Uterus (tissue), 4 donors: Measurements from ENCODE around the gene ALDH1L1. TPM values are rescaled to one million over a fixed set of nuclear protein-coding genes. Genes with fewer than 3 reads are reported as not detected.
A peak's percentile ranks its signal among the peaks of the same experiment; 100 is the strongest.

Source experiments
- DNase-seq, 2 donors: peaks; one replicate each; pipeline ENCODE4 v3.0.0-alpha.2; 2019 to 2020
- H3K27ac ChIP-seq, 2 donors: fragments of 200-600 bp; sonication (generic); 1 replicate in 1 of 2; 2 replicates in 1 of 2; pipeline ENCODE4 v1.5.1; 2016 to 2018
- H3K27me3 ChIP-seq, 2 donors: fragments of 200-600 bp; sonication (generic); one replicate each; pipeline ENCODE4 v1.5.1; 2018 to 2019; ENCODE audit warnings: control low read depth in 1 of 2
- H3K36me3 ChIP-seq, 2 donors: fragments of 200-600 bp; sonication (generic); one replicate each; pipeline ENCODE4 v1.5.1; 2019; ENCODE audit warnings: control low read depth in 1 of 2
- H3K4me1 ChIP-seq, 2 donors: fragments of 200-600 bp; sonication (generic); one replicate each; pipeline ENCODE4 v1.5.1; 2018 to 2019; ENCODE audit warnings: control low read depth in 1 of 2
- H3K4me3 ChIP-seq, 2 donors: fragments of 200-600 bp; sonication (generic); 1 replicate in 1 of 2; 2 replicates in 1 of 2; pipeline ENCODE4 v1.5.1; 2018 to 2019; ENCODE audit warnings: mild to moderate bottlenecking in 1 of 2
- H3K9me3 ChIP-seq, 2 donors: fragments of 200-600 bp; sonication (generic); one replicate each; pipeline ENCODE4 v1.5.1; 2019; ENCODE audit warnings: control low read depth in 1 of 2
- POLR2A ChIP-seq, 2 donors: fragments of 450-650 bp; IDR thresholded peaks; one replicate each; pipeline ENCODE4 v1.6.1; 2016; ENCODE audit warnings: antibody characterized with exemption in 2 of 2, mild to moderate bottlenecking in 1 of 2, moderate library complexity in 1 of 2
- intact Hi-C: fragments of 100-400 bp; cut with DNase I; formaldehyde crosslinking; loops from one replicate; pipeline ENCODE4 v1.15.1; 2023; ENCODE audit warnings: low total_unique reads
- total RNA-seq, 4 donors: library from RNA; depleted of rRNA in 3 of 4; stranded (reverse); fragments of >200 nt in 3 of 4; gene quantifications; one replicate each; pipeline versions ENCODE4 v1.1.0 to v1.2.4, GENCODE V29; 2014 to 2023
- TF ChIP-seq, protein P1 (sequence below), 4 experiments: fragments of 200-600 bp in 2 of 4; fragments of 450-650 bp in 2 of 4; sonication (generic) in 2 of 4; IDR thresholded peaks; one replicate each; pipeline ENCODE4 v1.5.1; 2016 to 2019; ENCODE audit warnings: antibody characterized with exemption in 4 of 4, mild to moderate bottlenecking in 2 of 4, moderate library complexity in 1 of 4
- donor health status: DM: yes; HTN: yes; CAD: no.

Gene ALDH1L1
- total RNA-seq, 4 donors from 2014 or later: 2.1 to 27.3 (median 8.4) TPM

DNA sequence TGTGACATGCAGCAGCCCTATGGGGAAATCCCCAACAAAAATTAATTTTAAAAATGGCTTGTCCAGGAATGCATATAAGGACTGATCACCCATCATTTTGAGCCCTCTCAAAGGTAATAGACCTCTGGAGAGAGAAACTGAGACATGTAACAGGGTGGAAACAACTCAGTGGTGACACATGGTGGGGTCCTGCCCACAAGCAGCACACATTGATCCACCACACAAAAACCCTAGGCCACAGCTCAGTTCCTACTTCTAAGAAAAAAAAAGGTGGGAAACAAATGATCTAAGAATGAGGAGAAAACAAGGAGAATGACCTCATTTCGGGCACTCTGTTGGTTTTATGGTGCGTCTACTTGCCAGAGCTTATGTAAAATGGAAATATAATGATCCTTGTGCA is 94.5 kb downstream of the ALDH1L1 start:
- no peaks in the 10 kb centered on the region for H3K36me3 ChIP-seq
- no peaks in the 10 kb centered on the region for H3K9me3 ChIP-seq
- no peaks in the 10 kb centered on the region for H3K27me3 ChIP-seq
- DNase-seq: no peak
- TF ChIP-seq, protein P1, sequence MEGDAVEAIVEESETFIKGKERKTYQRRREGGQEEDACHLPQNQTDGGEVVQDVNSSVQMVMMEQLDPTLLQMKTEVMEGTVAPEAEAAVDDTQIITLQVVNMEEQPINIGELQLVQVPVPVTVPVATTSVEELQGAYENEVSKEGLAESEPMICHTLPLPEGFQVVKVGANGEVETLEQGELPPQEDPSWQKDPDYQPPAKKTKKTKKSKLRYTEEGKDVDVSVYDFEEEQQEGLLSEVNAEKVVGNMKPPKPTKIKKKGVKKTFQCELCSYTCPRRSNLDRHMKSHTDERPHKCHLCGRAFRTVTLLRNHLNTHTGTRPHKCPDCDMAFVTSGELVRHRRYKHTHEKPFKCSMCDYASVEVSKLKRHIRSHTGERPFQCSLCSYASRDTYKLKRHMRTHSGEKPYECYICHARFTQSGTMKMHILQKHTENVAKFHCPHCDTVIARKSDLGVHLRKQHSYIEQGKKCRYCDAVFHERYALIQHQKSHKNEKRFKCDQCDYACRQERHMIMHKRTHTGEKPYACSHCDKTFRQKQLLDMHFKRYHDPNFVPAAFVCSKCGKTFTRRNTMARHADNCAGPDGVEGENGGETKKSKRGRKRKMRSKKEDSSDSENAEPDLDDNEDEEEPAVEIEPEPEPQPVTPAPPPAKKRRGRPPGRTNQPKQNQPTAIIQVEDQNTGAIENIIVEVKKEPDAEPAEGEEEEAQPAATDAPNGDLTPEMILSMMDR (IDR thresholded peaks at IDR 0.05): no peak
- no peak for TF ChIP-seq POLR2A (IDR thresholded peaks at IDR 0.05)
- intact Hi-C loops: no loop called here
- peaks cover 0 to 5% of the 10 kb centered on the region in 2 donors for H3K4me1 ChIP-seq
- no peak overlapping the region for H3K27ac ChIP-seq
- H3K4me3 ChIP-seq: no peak overlapping the region

DNA sequence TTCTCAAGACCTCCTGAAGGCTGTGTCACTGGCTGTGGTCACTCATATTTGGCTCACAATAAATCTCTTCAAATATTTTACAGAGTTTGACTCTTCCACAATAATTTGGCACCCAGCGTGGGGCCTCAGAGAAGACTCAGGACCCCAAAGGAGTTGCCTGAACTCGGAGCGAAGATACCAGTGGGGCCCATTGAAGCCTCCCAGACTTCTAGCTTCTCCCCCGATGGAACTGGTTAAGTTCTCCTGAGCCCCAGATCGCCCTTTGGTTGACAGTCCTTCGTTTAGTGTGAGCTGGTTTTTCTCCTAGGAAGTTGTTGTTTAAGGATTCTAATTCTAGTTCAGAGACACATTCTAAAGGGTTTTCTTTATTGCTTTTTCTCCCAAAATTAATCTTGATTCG is 95.1 kb downstream of the ALDH1L1 start:
- no peaks in the 10 kb centered on the region for H3K27me3 ChIP-seq
- TF ChIP-seq POLR2A (IDR thresholded peaks at IDR 0.05): no peak
- peak overlapping the region in 1 of 2 donors; percentile 92 for H3K27ac ChIP-seq

DNA sequence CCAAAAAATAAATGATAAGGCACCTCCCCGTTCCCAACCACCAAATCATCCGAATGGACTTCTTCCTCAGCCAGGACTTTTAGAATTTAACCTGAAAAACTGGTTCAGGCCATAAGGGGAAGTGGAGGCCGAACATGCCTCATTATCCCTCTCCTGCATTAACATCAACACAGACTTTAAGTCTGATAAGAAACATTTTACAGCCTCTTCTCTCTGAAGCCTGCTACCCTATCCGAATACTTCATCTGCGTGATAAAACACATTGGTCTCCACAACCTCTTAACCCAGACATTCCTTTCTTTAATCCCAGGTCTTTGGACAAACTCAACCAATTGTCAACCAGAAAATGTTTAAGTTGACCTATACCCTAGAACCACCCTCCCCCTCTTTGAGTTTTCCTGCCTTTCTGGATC is 95.6 kb downstream of the ALDH1L1 start:
- no peaks in the 10 kb centered on the region for H3K36me3 ChIP-seq
- H3K27me3 ChIP-seq: no peaks in the 10 kb centered on the region
- H3K4me3 ChIP-seq: peak overlapping the region; percentile 69 to 82
- intact Hi-C loops: no loop called here
- TF ChIP-seq, protein P1 (IDR thresholded peaks at IDR 0.05): no peak
- TF ChIP-seq POLR2A (IDR thresholded peaks at IDR 0.05): no peak
- H3K9me3 ChIP-seq: no peaks in the 10 kb centered on the region
- peaks cover 0 to 5% of the 10 kb centered on the region in 2 donors for H3K4me1 ChIP-seq
- H3K27ac ChIP-seq: peak overlapping the region; percentile 92 to 93
- DNase-seq: no peak

More for the DNA sequence above, 95.1 kb downstream of the ALDH1L1 start:
- intact Hi-C loops: no loop called here
- Histone ChIP-seq H3K4me1 (peaks cover 0 to 5% of the 10 kb centered on the region in 2 donors), H3K4me3 (no peak overlapping the region), H3K9me3 (no peaks in the 10 kb centered on the region), H3K36me3 (no peaks in the 10 kb centered on the region)
- DNase-seq: no peak

DNA sequence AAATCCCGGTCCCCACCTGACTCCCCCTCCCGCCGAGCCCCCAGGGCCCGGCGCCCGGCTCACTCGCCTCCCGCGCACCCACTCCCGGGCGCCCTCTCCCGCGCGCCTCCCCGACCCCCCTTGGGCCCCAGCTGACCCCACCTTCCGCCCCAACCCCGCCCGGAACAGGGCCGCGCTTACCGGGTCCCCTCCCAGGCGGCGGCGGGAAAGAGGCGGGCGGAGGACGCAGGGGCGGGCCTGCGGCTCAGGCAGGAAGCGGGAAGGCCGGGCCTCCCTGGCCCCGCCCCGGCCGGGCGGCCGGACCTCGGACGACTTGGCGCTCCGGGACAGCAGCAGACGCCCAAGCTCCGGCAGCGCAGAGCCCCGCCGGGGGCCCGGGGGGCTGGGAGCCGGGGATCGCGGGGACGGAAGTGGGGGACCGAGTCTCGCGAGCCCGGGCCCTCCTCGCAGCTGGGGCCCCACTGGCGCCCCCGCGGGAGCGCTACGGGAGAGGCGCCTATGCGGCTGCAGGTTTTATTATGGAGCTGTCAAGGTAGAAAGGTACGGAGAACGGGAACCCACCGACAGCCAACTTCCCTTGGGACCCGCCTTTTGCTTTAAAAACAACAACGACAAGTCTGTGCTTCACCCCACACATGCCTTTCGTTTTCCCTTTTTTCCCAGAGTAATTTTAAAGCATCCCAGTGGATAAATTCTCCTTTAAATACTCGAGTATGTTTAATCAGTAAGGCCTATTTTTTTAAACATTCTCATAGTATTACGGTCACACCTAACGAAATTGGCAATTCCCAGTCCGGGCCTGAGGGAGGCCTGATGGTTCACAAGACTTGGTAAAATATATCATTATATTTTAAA is 96.2 kb downstream of the ALDH1L1 start, which contains the start of gene SLC41A3:
TSS of gene SLC41A3 (minus strand) at position 212 of the 855 bp plus-strand sequence. CDS start 15,905 bp downstream, outside the sequence.
- Histone ChIP-seq H3K9me3 (no peaks in the 10 kb centered on the region), H3K27me3 (no peaks in the 10 kb centered on the region), H3K4me3 (peak within 1 kb of the TSS; percentile 69 to 82), H3K27ac (peak within 1 kb of the TSS; percentile 92 to 93), H3K4me1 (peaks cover 0 to 5% of the 10 kb centered on the region in 2 donors), H3K36me3 (no peaks in the 10 kb centered on the region)
- peak; percentile 47 to 79 for TF ChIP-seq POLR2A (IDR thresholded peaks at IDR 0.05)
- TF ChIP-seq, protein P1 (IDR thresholded peaks at IDR 0.05): peak in 3 of 4 experiments; percentile 10 to 70 (median 44)
- DNase-seq: peak; percentile 87 to 91
- intact Hi-C loops: no loop called here

DNA sequence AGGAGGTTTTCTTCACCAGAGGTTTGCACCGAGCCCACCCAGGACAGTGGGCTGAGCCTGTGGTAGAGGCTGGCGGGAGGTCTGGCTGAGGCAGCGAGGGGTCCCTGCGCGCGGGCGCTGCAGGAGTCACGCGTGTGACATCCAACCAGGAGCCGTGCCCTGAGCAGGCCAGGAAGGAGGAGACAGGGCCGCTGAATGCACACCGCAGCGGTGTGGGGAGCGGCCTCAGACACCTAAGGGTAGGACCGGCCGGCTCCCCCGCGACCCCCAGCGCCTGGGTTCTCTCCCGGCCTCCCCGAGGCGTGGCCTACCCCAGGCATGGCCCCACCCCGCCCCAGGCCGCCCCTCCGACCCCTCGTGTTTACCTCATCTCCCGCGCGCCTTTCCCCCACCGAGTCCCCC is 96.9 kb downstream of the ALDH1L1 start:
- DNase-seq: peak in 1 of 2 donors; percentile 46
- Histone ChIP-seq H3K36me3 (no peaks in the 10 kb centered on the region), H3K4me3 (peak overlapping the region; percentile 69 to 82), H3K9me3 (no peaks in the 10 kb centered on the region), H3K27me3 (no peaks in the 10 kb centered on the region), H3K27ac (peak overlapping the region; percentile 92 to 93), H3K4me1 (peaks cover 0 to 5% of the 10 kb centered on the region in 2 donors)
- intact Hi-C loops: no loop called here
- no peak for TF ChIP-seq POLR2A (IDR thresholded peaks at IDR 0.05)
- TF ChIP-seq, protein P1 (IDR thresholded peaks at IDR 0.05): no peak
